Cardiac muscle cell (in vitro differentiated cells and primary cell): ENCODE data around the gene CCDC24. TPM values are rescaled to one million over a fixed set of nuclear protein-coding genes. Genes with fewer than 3 reads are reported as not detected.

Source experiments
- DNase-seq, 2 donors: peaks; one replicate each; pipeline versions ENCODE4 v3.0.0 to v3.0.0-alpha.2; 2010 to 2017; ENCODE audit warnings: low read depth in 1 of 2, low spot score in 1 of 2
- H3K27ac ChIP-seq: fragments of 200-600 bp; sonication (generic); 2 replicates; pipeline ENCODE4 v1.5.1; 2016
- H3K27me3 ChIP-seq: fragments of 200-600 bp; sonication (generic); 2 replicates; pipeline ENCODE4 v1.6.0; 2016; ENCODE audit warnings: control low read depth
- H3K36me3 ChIP-seq: fragments of 200-600 bp; sonication (generic); 2 replicates; pipeline ENCODE4 v1.5.1; 2016; ENCODE audit warnings: control low read depth
- H3K4me1 ChIP-seq: fragments of 200-600 bp; sonication (generic); 2 replicates; pipeline ENCODE4 v1.8.1; 2017; ENCODE audit warnings: low read depth, mild to moderate bottlenecking, mixed run types
- H3K4me3 ChIP-seq: fragments of 200-600 bp; sonication (generic); 2 replicates; pipeline ENCODE4 v1.5.1; 2016; ENCODE audit warnings: mild to moderate bottlenecking
- H3K9me3 ChIP-seq: fragments of 200-600 bp; sonication (generic); 2 replicates; pipeline ENCODE4 v1.5.1; 2017; ENCODE audit warnings: low read depth, mild to moderate bottlenecking, control low read depth
- CTCF ChIP-seq: IDR thresholded peaks from 2 replicates; pipeline ENCODE4 v1.5.1; 2012; ENCODE audit warnings: low read depth, mild to moderate bottlenecking, low read length
- polyA plus RNA-seq: library from polyadenylated mRNA; unstranded; fragments of >200 nt; fragmentation: Nextera tagmentation; extraction: Ambion mirVana; gene quantifications from 2 replicates; pipeline ENCODE4 v1.2.1, GENCODE V29; 2016
- total RNA-seq: library from RNA; depleted of rRNA; stranded (reverse); fragments of >200 nt; gene quantifications from 2 replicates; pipeline ENCODE4 v1.2.3, GENCODE V29; 2016

CCDC24 gene
- total and polyA plus RNA-seq, 2 experiments from 2014 or later = 20.8 to 29.7 TPM

DNA sequence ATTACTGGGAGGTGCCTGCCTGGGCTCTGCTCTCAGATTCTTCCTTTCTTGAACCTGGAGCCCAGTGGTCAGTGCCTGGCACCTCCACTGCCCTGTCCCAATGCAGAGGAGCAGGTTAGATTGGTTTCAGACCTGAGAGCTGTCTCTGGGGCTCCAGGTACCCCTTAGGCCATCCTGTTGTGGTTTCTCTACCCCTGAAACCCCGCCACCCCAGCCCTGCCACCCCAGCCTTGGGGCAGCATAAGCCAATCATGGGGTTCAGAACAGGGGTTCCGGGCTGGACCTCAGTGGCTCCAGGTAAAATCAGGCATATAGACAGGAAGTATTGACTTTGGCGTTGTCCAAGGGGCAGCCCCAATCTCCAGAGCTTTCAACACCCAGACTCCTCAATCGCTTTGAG lies 43.0 kb downstream of the CCDC24 start:
- no peak for DNase-seq
- Histone ChIP-seq H3K4me3 (no peak overlapping the region), H3K27me3 (no peaks in the 10 kb centered on the region), H3K36me3 (no peaks in the 10 kb centered on the region), H3K27ac (no peak overlapping the region), H3K9me3 (no peaks in the 10 kb centered on the region), H3K4me1 (peaks cover 35% of the 10 kb centered on the region)
- no peak for TF ChIP-seq CTCF

DNA sequence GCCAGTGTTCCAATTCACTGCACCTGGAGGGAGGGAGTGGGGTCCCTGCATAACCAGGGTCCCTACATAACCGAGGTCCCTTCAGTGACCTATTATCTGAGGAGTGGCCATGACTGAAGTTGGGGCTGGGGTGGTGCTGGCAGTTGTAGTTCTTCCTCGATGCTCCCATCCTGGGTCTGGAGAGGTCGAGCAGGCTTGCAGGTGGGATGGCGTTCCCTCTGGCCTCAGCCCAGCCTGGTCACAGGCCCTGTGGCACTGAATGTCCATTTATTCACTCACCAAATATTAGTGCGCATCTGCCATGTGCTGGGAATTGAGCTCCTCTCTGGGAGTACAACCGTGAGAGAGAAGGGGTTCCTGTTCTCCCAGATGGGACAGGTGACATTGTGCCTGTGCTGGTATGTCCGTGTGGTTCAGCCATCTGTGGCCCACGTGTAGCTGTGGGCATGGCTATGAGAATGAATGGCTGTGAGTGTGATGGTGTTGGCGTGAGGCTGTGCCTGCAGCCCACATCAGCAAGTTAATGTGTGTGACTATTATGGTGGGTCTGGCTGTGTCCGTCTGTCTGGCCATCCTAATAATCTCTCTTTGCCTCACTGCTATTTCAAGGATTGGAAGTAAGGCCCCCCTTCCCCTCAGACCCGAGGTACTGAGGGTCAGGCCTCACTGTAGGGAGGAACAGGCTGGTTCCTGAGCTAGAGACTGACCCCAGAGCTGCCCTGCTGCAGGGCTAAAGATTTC lies 43.7 kb downstream of the CCDC24 start:
- Histone ChIP-seq H3K9me3 (no peaks in the 10 kb centered on the region), H3K4me3 (no peak overlapping the region), H3K4me1 (peaks cover 34% of the 10 kb centered on the region), H3K27me3 (no peaks in the 10 kb centered on the region), H3K36me3 (no peaks in the 10 kb centered on the region), H3K27ac (peak overlapping the region; percentile 31)
- no peak for DNase-seq
- TF ChIP-seq CTCF = no peak

DNA sequence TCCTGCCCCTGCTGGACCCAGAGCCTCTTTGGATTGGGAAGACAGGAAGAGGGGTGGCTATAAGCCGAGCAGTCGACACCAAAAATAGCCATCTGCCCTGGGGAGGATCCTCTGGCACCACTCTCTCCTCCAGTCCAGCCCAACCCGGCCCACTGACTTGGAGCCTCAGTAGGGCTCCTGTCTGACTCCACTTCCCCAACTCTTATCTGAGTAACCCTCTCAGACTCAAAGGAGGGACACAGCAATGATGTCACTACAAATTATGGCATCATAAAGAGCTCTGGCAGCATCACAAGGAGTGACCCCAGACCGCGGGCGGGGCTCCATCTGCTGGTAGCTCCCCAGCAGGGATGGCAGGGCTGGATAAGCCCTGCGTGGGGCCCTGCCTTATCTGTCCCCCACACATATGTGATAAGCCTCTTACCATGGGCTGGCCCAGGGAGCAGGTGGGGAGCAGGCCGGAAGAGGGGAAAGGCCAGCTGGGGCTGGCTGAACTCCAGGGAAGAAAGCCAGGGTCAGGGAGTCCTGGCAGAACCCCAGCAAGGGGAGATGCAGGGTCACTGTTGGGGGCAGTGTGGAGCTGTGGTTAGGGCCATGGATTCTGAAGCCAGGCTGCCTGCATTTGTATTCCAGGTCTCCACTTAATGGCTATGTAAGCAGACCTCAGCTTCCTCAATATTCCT lies 44.5 kb downstream of the CCDC24 start:
- Histone ChIP-seq H3K4me3 (no peak overlapping the region), H3K27me3 (no peaks in the 10 kb centered on the region), H3K9me3 (no peaks in the 10 kb centered on the region), H3K27ac (peak overlapping the region; percentile 31), H3K4me1 (peaks cover 34% of the 10 kb centered on the region), H3K36me3 (no peaks in the 10 kb centered on the region)
- peak in 1 of 2 donors; percentile 68 for DNase-seq
- TF ChIP-seq CTCF = peak; percentile 33

GRCh38 chr1:44036409-44037139 lies 45.2 kb downstream of the CCDC24 start:
- DNase-seq = peak; percentile 70 to 78
- H3K36me3 ChIP-seq = no peaks in the 10 kb centered on the region
- H3K27ac ChIP-seq = peak overlapping the region; percentile 82
- peaks cover 34% of the 10 kb centered on the region for H3K4me1 ChIP-seq
- no peaks in the 10 kb centered on the region for H3K9me3 ChIP-seq
- no peak overlapping the region for H3K4me3 ChIP-seq
- H3K27me3 ChIP-seq = no peaks in the 10 kb centered on the region
- TF ChIP-seq CTCF = peak; percentile 71

- TF ChIP-seq CTCF = no peak
- Histone ChIP-seq H3K4me1 (peaks cover 31% of the 10 kb centered on the region), H3K27ac (peak overlapping the region; percentile 82), H3K9me3 (no peaks in the 10 kb centered on the region), H3K27me3 (no peaks in the 10 kb centered on the region), H3K36me3 (no peaks in the 10 kb centered on the region), H3K4me3 (no peak overlapping the region)
- DNase-seq = peak in 1 of 2 donors; percentile 22
These were observed 45.8 kb downstream of the CCDC24 start for GRCh38 chr1:44037154-44037553.
